Brain microvascular endothelial cell (primary cell): ENCODE results near the gene TSSK6.
"Not testable (repeated sequence)": the region's sequence is repeated elsewhere in the genome, so short reads cannot be mapped to it uniquely, and the experiment has no call there.

Experiments
- DNase-seq: peaks from one replicate; pipeline ENCODE4 v3.0.0-alpha.2; 2020
- H3K27ac ChIP-seq: fragments of 250-450 bp; sonication (Bioruptor Pico); 2 replicates; pipeline ENCODE4 v1.5.1; 2020; ENCODE audit warnings: mild to moderate bottlenecking, moderate library complexity
- H3K27me3 ChIP-seq: fragments of 250-450 bp; sonication (Bioruptor Pico); replicated peaks from 2 replicates; pipeline ENCODE4 v1.5.1; 2020; ENCODE audit warnings: mild to moderate bottlenecking
- H3K36me3 ChIP-seq: fragments of 250-450 bp; sonication (Bioruptor Pico); replicated peaks from 2 replicates; pipeline ENCODE4 v1.5.1; 2020; ENCODE audit warnings: mild to moderate bottlenecking
- H3K4me3 ChIP-seq: 2 replicates; pipeline ENCODE4 v1.5.1; 2011; ENCODE audit warnings: low read depth, mild to moderate bottlenecking, control low read depth, low read length, moderate library complexity
- CTCF ChIP-seq: IDR thresholded peaks from 2 replicates; pipeline ENCODE4 v1.5.1; 2011; ENCODE audit warnings: low read depth, mild to moderate bottlenecking, moderate library complexity, low read length, control low read depth, inconsistent platforms; ENCODE audit errors: missing control alignments
- in situ Hi-C: cut with HindIII; loops from 2 replicates; pipeline ENCODE4 v1.10.0; 2017; ENCODE audit warnings: low sequenced_read_pairs, low pct_ligation_motif_present

TSSK6 gene

GRCh38 chr19:19475849-19476828 is 39.2 kb downstream of the TSSK6 start:
- in situ Hi-C loops = no loop called here
- H3K36me3 ChIP-seq = peaks cover 16% of the 10 kb centered on the region
- DNase-seq = no peak
- H3K4me3 ChIP-seq = no peak overlapping the region
- H3K27me3 ChIP-seq = no peaks in the 10 kb centered on the region
- no peak overlapping the region for H3K27ac ChIP-seq
- TF ChIP-seq CTCF = peak; percentile 69

GRCh38 chr19:19475015-19475765 is 40.2 kb downstream of the TSSK6 start:
- Histone ChIP-seq H3K4me3 (no peak overlapping the region), H3K36me3 (peaks cover 8% of the 10 kb centered on the region), H3K27me3 (no peaks in the 10 kb centered on the region), H3K27ac (no peak overlapping the region)
- TF ChIP-seq CTCF = no peak
- in situ Hi-C loops = no loop called here
- no peak for DNase-seq

GRCh38 chr19:19472106-19472505 is 43.2 kb downstream of the TSSK6 start:
- H3K4me3 ChIP-seq, H3K27ac ChIP-seq, H3K27me3 ChIP-seq, DNase-seq, in situ Hi-C loops: not testable (repeated sequence)
- H3K36me3 ChIP-seq = peaks cover 12% of the 10 kb centered on the region

- in situ Hi-C loops = no loop called here
- DNase-seq = no peak
- no peak for TF ChIP-seq CTCF
- Histone ChIP-seq H3K4me3 (no peak overlapping the region), H3K27ac (no peak overlapping the region), H3K36me3 (peaks cover 16% of the 10 kb centered on the region), H3K27me3 (no peaks in the 10 kb centered on the region)
Observed at GRCh38 chr19:19471682-19472081, 43.7 kb downstream of the TSSK6 start.

- Histone ChIP-seq H3K27ac (no peak overlapping the region), H3K4me3 (no peak overlapping the region), H3K27me3 (no peaks in the 10 kb centered on the region), H3K36me3 (peaks cover 27% of the 10 kb centered on the region)
- DNase-seq = no peak
- in situ Hi-C loops = no loop called here
- TF ChIP-seq CTCF = no peak
Observed at GRCh38 chr19:19470579-19470978, 44.8 kb downstream of the TSSK6 start.

GRCh38 chr19:19468424-19469050 is 46.8 kb downstream of the TSSK6 start:
- in situ Hi-C loops = no loop called here
- Histone ChIP-seq H3K4me3 (no peak overlapping the region), H3K36me3 (peaks cover 28% of the 10 kb centered on the region), H3K27me3 (no peaks in the 10 kb centered on the region), H3K27ac (no peak overlapping the region)
- no peak for TF ChIP-seq CTCF
- no peak for DNase-seq
